AG04450 (cell line): ENCODE measurements around the gene ACSF3. TPM values are rescaled to one million over a fixed set of nuclear protein-coding genes. Genes with fewer than 3 reads are reported as not detected.
A peak's percentile ranks its signal among the peaks of the same experiment; 100 is the strongest.

ENCODE experiments used
- CTCF ChIA-PET: fragments of 300-600, 350-600 bp; formaldehyde crosslinking; extraction: SDS; loops from one replicate; lab custom pipeline; 2022; ENCODE audit warnings: antibody characterized with exemption, inconsistent platforms; lab: Charles Lee
- POLR2A ChIA-PET: fragments of 350-600 bp; formaldehyde crosslinking; extraction: SDS; loops from one replicate; lab custom pipeline; 2021; ENCODE audit warnings: antibody characterized with exemption, inconsistent platforms; lab: Yijun Ruan, JAX
- DNase-seq: peaks from one replicate; pipeline ENCODE4 v3.0.0-alpha.2; 2011; ENCODE audit warnings: low read depth, low spot score
- H3K27ac ChIP-seq: one replicate; pipeline ENCODE4 v1.5.1; 2012; ENCODE audit warnings: low read depth, low read length, control low read depth
- H3K27me3 ChIP-seq: one replicate; pipeline ENCODE4 v1.6.0; 2012; ENCODE audit warnings: low read length; ENCODE audit not compliant: control insufficient read depth, insufficient read depth
- H3K4me3 ChIP-seq: 2 replicates; pipeline ENCODE4 v1.5.1; 2011; ENCODE audit warnings: mild to moderate bottlenecking, low read depth, low read length, control low read depth
- H3K9me3 ChIP-seq: 2 replicates; pipeline ENCODE4 v1.5.1; 2012; ENCODE audit warnings: low read length; ENCODE audit not compliant: control insufficient read depth, insufficient read depth
- polyA plus RNA-seq: library from polyadenylated mRNA; depleted of rRNA; stranded (reverse); fragments of >200 nt; gene quantifications from 2 replicates; pipeline ENCODE4 v1.2.3, GENCODE V29; 2011
- TF ChIP-seq, protein P1 (sequence below): IDR thresholded peaks from 2 replicates; pipeline ENCODE4 v1.5.1; 2011; ENCODE audit warnings: low read depth, low read length, control low read depth, inconsistent platforms

The ACSF3 gene
- polyA plus RNA-seq, 1 experiment: 11.2 TPM

DNA sequence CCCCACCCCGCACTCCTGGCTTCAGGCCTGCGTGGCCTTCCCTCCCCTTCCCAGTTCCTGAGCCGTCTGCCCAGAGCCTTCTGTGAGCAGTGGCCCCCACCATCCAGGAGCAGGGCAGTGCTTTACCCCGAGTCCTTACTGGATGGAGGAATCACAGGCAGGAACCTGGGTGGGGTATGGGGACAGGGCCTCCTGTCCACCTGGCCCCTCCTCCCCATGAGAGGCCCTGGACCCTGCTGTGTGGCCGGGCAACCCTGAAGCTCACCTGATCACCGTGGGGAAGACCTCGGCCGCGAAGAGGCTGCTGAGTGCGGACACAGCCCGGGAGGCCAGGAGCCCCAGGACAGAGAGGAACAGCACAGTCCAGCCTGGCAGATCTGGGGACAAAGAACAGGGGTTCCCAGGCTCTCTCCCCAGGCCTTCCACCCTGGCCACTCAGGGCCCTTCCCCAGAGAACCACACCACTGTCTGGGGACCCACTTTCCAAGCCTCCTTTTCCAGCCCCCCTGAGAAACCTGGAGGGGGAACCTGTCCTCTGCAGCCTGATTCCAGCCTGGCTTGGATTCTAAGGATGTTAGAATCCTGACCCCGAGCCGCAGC is 103.5 kb downstream of the ACSF3 start:
- Histone ChIP-seq H3K4me3 (no peak overlapping the region), H3K27me3 (peaks cover 30% of the 10 kb centered on the region), H3K9me3 (peaks cover 2% of the 10 kb centered on the region; the same call in 1 of the 2 replicates), H3K27ac (peak overlapping the region; percentile 2)
- CTCF ChIA-PET: no interaction called here
- TF ChIP-seq, protein P1, sequence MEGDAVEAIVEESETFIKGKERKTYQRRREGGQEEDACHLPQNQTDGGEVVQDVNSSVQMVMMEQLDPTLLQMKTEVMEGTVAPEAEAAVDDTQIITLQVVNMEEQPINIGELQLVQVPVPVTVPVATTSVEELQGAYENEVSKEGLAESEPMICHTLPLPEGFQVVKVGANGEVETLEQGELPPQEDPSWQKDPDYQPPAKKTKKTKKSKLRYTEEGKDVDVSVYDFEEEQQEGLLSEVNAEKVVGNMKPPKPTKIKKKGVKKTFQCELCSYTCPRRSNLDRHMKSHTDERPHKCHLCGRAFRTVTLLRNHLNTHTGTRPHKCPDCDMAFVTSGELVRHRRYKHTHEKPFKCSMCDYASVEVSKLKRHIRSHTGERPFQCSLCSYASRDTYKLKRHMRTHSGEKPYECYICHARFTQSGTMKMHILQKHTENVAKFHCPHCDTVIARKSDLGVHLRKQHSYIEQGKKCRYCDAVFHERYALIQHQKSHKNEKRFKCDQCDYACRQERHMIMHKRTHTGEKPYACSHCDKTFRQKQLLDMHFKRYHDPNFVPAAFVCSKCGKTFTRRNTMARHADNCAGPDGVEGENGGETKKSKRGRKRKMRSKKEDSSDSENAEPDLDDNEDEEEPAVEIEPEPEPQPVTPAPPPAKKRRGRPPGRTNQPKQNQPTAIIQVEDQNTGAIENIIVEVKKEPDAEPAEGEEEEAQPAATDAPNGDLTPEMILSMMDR: no peak
- no peak for DNase-seq
- POLR2A ChIA-PET: no interaction called here

DNA sequence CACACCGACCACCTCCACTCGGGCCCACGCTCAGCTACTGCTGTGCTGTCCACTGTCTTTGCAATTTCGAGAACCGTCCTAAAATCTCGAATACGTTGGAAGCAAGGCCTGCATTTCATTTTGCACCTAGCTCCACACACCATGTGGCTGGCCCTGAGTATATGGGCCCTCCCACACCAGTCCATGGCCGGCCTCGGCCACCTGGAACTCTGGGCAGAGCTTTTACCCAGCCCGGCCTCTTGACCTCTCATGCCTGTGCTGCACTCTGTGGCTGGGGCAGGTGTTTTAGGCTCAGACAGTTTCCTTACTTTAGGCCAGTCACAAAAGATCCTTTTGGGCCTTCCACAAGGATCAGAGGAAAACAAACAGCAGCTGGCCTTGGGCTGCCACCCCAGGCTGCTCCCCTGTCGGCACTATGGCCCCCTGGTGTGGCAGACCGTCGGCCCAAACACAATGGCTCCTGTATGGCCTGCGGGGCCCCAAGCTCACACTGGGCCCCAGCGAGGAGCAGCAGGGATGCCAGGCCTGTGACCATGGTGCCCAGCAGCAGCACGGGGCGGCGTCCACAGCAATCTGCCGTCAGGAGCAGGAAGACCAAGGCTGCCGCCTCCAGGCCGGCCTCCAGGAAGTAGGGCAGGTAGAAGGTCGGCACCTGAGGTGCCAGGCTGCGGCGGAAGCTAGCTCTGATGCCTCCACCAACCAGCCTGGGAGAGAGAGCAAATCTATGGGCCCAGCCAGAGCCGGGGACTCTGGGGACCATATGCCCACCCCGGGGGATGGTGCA is 104.2 kb downstream of the ACSF3 start:
- Histone ChIP-seq H3K4me3 (no peak overlapping the region), H3K27me3 (peaks cover 37% of the 10 kb centered on the region), H3K27ac (peak overlapping the region; percentile 2), H3K9me3 (peaks cover 9% of the 10 kb centered on the region)
- ChIA-PET CTCF (no interaction called here), POLR2A (no interaction called here)
- no peak for DNase-seq
- TF ChIP-seq, protein P1: no peak

DNA sequence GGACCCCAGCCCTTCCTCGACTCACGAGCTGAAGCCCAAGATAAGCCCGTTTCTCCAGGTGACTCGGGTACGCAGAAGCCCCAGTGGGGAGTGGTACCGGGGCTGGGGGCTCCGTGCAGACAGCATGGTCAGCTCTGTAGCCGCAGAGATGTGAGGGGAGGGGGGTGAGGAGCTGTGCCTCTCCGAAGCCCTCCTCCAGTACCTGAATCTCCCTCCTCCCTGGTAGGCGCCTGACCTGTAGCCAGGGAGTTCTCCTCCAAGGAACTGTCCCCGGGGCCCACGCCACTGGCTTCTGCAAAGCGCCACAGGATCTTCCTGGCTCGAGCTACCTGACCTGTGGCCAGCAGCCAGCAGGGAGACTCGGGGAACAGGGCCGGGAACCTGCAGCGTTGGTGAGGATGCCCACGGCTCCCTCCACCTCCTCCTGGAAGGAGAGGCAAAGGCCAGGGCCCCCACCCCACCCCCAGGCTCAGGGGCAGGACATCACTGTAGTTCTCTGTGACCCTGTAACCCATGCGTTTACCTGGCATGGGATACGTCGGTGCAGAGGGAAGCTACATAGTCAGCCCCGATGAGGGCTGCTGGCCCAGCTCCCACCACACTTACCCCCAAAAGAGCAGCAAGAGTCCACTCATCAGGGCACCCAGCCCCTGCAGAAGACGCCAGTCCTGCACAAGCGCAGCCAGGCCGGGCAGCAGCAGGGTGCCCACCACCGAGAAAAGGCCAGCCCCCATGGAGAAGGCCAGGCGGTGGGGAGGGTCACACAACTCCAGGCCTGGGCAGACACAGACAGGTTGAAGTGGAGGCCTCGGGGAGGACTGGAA is 105.0 kb downstream of the ACSF3 start:
- ChIA-PET POLR2A (interaction anchor here (1.6 kb wide), 1 partner anchor 19 kb away, joined by 4 read pairs; the partner anchor contains the start of gene ZNF778), CTCF (no interaction called here)
- no peak for DNase-seq
- no peak overlapping the region for H3K4me3 ChIP-seq
- H3K27ac ChIP-seq: no peak overlapping the region
- TF ChIP-seq, protein P1: no peak
- peaks cover 11% of the 10 kb centered on the region for H3K9me3 ChIP-seq
- peaks cover 45% of the 10 kb centered on the region for H3K27me3 ChIP-seq

DNA sequence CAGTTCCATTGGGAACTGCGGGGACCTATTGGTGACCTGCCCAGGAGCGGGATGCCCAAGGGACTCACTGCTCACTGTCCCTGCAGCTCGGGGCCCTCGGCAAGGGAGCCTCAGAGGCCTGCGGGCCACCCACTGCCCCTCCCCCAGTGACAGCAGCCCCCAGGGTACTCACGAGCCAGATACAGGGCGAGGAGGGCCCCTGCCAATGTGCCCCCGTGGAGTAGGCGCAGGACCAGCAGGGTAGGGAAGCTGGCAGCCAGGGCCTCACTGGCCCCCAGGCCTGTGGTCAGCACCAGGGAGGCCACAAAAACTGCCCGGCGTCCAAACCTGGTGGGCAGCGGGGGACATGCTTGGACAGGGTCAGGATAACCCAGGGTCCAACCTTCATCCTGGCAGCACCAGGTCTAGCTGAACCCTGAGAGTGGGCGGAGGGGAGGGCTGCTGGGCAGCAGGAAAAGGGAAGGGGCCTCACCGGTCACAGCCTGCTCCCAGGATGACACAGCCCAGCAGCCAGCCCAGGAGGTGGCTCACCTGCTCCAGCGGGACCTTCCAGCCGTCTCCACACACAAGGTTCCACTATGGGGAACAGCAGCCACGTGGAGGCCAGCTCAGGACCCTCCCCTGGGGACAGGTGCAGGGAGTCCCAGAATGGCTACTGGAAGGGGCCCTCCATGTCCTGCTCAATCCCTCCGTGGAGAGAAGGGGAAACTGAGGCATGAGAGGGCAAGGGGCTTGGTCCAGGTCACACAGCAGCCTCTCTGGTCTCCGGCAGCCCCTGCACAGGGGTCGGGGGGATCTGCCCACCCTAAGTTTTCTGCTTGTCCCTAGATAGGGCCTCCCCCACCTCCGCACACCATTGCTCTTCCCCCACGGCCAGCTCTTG is 105.8 kb downstream of the ACSF3 start:
- H3K4me3 ChIP-seq: no peak overlapping the region
- DNase-seq: no peak
- no peak overlapping the region for H3K27ac ChIP-seq
- TF ChIP-seq, protein P1: no peak
- H3K27me3 ChIP-seq: peaks cover 51% of the 10 kb centered on the region
- peaks cover 8% of the 10 kb centered on the region for H3K9me3 ChIP-seq
- ChIA-PET POLR2A (interaction anchor here (1.6 kb wide), 1 partner anchor 18 kb away, joined by 4 read pairs; the partner anchor contains the start of gene ZNF778), CTCF (no interaction called here)
